NCI-H82 treated with DMSO at 0.1 percent for 48 hours (cell line): ENCODE measurements around the gene ACY1.
"Not testable (repeated sequence)": the region's sequence is repeated elsewhere in the genome, so short reads cannot be mapped to it uniquely, and the experiment has no call there.

ENCODE experiments used
- DNase-seq: peaks from one replicate; lab custom pipeline; 2025; ENCODE audit not compliant: unreplicated experiment; lab: John Stamatoyannopoulos, UW

The ACY1 gene

DNA sequence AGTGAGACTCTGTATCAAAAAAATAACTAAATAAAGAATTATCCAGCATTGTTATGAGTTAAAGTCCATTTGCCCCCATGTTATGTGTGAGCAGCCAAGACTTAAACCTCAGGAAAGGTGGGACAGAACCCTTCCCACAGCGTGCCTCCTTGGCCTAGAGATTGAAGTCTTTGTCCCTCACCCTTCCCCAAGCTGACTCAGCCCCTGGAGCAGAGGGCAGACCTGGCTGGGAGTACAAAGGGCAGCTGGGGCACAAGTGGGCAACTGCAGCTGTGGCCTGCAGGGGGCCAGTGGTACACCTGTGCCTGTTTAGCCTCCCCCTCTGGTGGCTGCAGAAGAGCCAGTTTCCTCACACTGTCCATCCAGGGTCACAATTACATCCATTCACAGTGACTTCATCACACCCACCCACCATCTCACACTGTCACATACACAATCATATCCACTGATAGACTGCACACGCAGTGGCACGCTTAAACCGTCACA, 940 bp upstream of the ACY1 start:
- no peak for DNase-seq

DNA sequence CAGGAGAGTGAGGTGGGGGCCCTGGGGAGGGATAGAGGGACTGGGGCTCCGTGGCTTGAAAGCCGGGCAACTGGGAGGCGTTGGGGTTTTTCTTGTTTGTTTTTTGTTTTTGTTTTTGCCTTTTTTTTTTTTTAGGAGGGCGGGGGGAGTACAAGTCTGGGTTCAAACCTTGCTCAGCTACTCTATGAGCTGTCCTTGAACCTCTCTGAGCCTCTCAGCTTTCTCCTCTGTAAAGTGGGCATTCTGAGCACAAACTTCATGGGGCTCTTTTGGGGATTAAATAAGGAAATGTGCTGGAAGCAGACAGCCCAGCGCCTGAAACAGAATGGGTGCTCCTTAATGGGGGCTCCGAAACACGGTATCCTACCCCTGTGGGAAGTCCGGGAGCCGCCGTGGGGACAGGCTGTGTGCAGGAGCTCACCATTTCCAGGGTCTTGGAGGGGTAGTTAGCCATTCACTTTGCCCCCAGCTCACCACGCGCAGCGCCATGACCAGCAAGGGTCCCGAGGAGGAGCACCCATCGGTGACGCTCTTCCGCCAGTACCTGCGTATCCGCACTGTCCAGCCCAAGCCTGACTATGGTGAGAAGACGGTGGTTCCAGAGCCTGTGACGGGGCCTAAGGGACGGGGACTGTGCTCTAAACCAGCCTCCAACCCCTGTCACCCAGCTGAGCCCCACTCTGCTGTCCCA, 388 bp downstream of the ACY1 start:
- DNase-seq = no peak

DNA sequence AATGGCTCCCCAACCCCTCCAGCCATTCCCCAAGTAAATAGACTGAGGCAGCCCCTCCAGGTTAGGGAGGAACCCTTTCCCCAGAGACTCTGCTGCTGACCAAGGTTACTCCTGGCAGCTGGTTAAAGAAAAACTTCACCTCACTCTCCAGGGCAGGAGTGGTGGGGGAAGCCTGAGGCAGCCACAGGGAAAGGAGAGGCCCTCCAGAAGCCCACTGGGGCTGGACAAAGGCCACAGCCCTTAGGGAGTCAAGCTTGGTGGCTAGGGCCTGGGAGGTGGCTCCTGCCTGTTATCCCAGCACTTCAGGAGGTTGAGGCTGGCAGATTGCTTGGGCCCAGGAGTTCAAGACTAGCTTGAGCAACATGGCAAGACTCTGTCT, 923 bp downstream of the ACY1 start:
- DNase-seq = no peak

DNA sequence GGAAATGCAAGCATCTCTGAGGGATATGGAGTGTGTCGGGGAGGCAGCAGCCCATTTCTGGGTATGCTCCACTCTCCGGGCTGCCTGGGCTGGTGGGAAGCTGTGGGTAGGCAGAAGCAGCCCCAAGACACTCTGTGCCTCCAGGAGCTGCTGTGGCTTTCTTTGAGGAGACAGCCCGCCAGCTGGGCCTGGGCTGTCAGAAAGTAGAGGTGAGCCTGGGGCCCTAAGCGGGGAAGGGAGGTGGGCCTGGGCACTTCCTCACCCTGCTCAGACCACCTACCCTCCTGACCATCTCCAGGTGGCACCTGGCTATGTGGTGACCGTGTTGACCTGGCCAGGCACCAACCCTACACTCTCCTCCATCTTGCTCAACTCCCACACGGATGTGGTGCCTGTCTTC, 1.7 kb downstream of the ACY1 start:
- DNase-seq = no peak

DNA sequence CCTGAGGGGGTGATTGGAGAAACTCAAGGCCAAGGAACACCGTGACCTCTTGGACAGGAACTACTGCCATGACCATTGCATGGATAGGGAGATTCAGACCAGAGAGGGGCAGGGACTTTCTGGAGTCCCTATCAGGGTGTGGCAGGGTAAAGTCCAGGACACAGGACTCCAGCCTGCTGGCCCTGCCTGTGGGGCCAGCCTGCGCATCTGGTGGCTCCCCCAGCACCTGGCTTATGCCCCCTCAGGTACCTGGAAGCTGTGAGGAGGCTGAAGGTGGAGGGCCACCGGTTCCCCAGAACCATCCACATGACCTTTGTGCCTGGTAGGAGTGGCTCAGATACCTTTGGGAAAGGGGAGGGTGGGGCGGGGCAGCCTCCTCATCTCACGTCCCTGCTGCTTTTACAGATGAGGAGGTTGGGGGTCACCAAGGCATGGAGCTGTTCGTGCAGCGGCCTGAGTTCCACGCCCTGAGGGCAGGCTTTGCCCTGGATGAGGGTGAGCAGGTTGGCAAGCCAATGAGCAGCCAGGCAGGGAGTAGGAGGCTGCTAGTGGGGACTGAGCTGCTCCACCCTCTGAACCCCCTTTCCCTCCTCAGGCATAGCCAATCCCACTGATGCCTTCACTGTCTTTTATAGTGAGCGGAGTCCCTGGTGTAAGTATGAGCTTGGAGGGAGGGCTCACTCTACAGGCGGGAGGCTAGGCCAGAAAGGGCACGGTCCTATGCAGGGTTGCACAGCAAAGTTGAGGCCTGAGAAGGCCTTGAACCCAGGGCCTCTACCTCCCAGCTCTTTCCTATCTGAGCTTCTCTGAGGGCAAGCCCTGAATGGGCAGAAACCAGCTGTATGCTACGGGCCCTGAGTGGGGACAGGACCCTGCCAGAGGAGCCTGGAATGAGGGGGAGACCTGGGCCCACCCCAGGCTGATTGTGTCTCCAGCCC, 2.9 kb downstream of the ACY1 start:
- DNase-seq = no peak

DNA sequence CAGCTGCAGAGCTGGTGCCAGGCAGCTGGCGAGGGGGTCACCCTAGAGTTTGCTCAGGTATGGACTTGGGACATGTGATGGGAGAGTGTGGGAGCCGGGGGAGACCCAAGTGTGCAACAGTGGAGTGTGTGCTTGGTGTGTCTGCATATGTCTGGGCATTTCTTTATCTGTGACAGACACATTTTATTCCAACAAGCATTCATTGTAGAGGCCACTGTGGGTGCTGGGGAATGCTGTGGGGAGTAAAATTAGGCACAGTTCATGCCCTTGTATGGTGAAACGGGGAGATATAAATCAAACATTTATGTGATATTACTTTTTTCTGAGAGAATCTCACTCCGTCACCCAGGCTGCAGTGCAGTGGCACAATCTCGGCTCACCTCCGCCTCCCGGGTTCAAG, 4.2 kb downstream of the ACY1 start:
- DNase-seq = no peak

DNA sequence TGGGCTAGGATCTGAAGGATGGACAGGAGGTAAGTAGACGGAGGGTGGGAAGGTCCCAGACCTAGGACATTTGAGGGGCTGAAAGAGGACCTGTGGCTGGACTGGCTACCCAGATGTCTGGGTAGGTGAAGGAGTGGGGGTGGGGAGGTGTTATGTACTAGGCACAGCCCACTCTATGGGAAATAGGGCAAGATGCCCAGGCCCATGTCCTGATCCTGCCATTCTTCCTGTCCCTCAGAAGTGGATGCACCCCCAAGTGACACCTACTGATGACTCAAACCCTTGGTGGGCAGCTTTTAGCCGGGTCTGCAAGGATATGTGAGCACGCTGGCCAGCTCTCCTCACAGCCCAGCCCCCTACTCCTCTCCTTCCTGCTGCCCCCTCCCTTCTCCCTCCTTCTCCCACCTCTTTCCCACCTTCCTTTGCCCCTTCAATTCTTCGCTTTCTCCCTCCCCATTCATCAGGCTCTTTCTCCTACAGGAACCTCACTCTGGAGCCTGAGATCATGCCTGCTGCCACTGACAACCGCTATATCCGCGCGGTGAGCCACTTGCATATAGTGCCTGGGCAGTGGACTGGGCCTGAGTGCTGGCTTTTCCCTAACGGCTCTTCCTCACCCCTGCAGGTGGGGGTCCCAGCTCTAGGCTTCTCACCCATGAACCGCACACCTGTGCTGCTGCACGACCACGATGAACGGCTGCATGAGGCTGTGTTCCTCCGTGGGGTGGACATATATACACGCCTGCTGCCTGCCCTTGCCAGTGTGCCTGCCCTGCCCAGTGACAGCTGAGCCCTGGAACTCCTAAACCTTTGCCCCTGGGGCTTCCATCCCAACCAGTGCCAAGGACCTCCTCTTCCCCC, 5.2 kb downstream of the ACY1 start:
- DNase-seq = no peak

DNA sequence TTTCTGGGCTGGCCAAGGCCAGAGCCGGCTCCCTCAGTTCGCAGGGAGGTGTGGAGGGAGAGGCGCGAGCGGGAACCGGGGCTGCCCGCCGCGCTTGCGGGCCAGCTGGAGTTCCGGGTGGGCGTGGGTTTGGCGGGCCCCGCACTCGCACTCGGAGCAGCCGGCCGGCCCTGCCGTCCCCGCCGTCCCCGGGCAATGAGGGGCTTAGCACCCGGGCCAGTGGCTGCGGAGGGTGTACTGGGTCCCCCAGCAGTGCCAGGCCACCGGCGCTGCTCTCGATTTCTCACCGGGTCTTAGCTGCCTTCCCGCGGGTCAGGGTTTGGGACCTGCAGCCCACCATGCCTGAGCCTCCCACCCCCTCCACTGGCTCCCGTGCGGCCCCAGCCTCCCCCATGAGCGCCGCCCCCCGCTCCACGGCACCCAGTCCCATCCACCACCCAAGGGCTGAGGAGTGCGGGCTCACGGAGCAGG, 7.2 kb downstream of the ACY1 start:
- not testable (repeated sequence) for DNase-seq

DNA sequence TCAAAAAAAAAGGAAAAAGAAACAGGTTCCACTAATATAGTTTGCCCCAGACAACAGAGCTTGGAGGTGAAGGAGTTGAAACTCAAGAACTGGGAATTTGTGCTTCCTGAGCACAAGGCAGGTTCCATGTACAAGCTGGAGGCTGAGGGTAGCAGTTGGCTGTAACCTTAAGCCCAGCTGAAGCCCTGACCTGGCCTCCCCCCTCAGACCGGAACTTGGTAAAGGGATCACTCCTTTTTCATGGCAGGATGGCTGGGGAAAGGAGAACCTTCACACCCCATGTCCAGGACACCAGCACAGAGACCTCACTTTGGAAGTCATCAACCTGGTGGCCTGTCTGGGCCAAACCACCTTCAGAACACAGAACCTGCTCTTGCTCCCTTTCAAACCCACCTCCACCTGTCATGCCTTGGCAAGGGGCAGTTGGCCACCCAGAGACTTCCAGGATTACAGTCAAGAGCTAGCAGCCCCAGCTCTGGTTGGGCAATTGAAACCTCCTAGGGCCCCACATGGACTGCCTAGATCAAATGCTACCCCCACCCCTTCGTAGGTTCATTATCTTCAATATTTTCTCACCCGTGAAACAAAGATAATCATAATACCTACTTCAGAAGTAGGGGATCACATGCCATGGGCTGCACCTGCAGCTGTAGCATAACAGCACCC, 8.8 kb downstream of the ACY1 start:
- DNase-seq = no peak

DNA sequence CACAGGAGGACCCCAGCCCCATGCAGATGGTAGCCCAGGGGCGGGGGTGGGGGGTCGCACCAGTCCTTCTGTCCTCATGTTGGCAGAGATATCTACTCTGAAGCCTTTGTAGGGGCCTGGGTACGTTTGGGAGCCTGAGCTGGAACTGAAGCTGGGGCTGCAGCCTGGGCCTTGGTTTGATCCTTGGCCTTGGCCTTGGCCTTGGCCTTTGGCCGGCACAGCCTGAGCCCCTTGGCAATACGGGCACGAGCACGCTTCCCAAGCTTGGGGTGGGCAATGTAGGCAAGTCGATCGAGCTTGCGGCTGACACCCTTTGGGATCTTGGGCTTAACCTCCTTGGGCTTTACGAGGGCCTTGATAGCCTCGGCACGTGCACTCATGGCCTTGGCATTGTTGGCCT, 10.3 kb downstream of the ACY1 start:
- DNase-seq = not testable (repeated sequence)

DNA sequence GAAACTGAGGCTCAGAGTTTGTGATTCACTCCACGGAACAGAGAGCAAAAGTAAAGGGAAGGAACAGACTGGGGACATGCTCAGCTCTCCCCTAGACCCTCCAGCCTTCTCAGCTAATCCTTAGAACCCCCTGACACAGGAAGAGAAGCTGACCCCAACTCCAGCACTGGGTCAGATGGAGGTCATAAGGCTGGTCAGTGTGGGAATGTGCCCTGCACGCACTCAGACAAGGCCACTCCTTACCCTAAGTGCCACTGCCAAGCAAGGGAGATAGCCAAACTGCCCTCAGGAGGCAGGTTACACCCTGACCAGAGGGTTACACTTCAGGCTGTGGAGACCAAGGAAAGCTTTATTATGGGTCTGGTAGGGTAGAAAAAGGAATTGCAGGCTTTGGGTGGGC, 11.2 kb downstream of the ACY1 start:
- DNase-seq = no peak

DNA sequence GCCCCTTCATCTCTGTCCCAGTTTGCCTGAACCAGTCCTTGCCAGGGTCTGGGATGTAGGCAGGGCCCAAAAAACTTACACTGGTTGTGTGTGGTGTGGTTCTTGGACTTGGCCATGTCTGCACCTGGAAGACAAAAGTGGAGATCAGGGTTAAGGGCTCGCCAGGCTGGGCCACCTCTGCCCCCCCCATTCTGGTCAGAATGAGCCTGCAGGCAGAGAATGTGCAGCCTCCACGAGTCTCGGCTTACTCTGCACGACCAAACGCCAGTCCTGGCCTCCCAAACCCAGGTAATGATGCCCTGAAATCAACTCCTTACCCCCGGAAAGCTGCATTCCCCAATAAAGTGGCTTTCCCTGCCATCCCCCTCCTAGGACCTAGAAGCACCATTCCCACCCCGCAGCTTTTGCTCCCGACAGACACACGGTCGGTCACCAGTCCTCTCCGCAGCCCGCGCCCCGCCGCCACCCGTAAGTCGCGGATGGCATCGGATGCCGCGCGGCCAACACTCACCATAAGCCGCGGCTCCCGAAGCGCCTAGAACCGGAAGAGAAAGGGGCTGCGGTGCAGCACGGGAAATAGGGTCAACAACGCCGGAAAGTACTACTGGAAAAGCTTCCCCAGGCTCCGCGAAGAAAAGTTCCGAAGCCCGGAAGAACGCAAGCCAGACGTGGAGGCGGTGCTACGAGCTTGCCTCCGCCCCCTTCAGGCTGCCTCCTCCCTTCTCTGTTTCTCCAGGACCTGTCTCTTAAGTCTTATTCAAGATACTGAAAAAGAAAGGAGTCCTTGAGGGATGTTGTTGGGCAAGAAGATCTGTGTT, 12.2 kb downstream of the ACY1 start, which contains the start of gene RPL29:
TSS of gene RPL29 (minus strand) at position 550 of the 818 bp plus-strand sequence. CDS start at position 116, 434 bp downstream.
- DNase-seq = peak; percentile 95

DNA sequence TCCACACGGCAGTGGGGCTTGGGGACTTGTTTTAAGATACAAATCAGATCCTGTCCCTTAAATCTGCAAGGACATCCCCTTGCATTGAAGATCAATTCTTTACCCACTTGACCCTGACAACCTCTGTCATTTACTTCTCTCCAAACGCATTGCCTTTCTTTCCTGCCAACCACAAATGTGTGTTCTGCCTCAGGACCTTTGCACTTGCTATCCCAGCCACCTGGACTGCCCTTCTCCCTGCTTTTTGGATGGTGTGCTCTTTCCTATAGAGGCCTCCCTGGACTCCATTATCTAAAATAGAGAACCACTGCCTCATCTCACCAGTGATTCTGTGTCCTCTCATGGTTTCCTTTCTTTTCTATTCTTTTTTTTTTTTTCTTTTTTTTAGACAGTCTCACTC, 13.8 kb downstream of the ACY1 start:
- no peak for DNase-seq

DNA sequence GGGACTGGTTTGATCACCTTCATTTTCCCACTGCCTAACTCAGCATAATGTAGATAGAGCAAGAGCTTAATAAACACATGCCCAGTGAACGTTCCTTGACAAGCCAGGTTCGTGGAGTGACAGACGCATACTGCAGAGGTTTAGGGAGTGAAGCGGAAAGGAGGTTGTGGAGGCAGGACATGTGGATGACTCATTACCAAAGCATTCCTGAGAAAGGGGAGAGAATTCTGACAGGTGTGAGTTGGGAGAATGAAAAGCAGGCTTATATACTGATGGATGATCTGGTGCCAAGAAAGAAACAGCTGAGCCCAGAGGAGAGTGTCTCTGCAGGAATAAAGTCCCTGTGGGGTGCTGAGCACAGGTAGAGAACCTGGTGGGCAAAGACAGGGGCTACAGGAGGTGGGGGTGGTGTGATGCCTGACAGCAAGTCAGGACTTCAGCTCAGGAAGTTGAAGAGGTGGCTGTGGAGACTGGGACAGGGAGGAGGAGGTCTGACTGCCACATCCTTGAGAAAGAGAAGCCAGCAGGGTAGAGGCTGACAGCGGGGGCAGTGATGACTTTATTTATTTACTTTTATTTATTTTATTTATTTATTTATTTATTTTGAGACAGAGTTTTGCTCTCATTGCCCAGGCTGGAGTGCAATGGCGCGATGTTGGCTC, 14.7 kb downstream of the ACY1 start:
- no peak for DNase-seq

DNA sequence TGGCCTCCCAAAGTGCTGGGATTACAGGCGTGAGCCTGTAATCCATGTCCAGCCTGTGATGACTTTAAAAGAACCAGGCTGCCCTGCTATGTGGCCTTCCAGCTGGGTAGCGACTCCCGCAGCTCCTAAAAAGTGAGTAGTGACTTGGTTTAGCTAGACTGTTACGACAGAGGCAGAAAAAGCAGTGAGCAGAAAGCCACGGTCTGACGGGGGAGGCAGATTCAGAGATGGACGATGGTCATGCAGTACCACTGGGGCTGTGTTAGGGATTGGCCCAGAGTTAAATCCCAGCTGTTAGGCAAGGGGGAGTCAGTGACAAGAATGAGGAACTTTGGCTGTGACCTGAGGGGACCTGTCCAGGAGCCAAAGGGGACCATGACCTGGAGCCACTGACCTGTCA, 15.4 kb downstream of the ACY1 start:
- DNase-seq = no peak

DNA sequence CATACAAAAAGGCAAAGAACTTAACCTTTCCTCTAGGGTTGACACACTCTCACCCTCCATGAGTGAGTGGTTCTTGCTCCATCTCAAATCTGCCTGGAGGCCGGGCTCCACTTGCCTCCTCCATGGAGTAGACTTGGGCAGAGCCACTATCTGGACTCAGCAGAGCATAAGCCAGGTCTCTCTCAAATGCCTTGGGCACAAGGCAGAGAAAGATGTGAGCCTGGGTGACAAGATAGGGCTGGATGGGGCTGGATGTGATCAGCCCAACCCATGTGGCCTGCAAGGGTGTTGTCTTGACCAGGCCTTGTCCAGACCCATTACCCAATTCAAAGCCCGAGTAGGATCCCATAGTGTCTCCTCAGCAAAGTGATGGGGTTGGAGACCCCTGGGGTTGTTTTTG, 16.5 kb downstream of the ACY1 start:
- no peak for DNase-seq

DNA sequence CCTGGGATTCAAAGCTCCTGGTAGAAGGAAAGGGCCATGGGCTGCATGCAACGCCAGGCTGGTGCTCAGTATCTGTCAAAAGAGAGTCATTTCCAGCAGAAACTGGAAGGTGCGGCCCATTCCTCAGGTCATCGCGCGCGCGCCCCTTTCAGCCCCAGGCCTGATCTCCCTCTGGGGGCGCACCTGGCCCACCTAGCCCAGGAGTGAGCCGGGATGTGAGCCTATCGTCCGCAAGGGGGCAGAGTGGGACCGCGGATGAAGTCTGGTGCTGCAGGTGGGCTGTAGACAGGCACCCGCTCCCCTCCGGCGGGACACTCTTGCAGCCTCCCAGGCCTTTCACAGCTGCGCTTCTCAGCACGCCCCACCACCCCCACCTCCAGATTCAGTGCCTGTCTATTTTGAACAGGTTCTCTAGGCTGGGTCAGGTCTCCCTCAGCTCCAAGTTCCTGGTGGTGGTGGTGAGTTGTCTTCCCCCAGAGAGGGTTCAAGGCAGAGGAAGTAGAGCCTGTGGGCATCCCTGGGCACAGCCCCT, 18.2 kb downstream of the ACY1 start:
- DNase-seq = peak; percentile 56

DNA sequence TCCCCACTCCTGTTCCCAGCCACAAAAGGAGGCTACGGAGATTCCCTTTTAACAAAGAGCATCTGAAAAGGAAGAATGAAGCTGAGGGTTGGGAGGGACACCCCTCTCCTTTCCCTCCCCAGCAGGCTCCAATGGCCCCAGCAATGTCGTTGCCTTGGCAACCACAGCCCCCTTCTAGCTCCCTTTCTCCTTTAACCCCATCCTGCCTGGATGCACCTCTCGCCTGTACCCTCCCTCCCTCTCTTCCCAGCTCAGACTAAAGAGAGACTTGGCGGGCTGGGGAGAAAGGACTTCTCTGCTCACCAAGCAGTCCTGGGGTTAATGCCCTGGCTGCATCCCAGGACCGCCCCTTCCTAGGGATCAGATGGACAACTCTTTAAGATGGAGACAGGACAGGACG, 19.4 kb downstream of the ACY1 start:
- no peak for DNase-seq
